ENCODE data around the gene KHK.

GRCh38 chr2:27080603-27080936 is 6.0 kb upstream of the KHK start:
- no peak for TF ChIP-seq EZH2 (IDR thresholded peaks at IDR 0.05; ENCODE audit: insufficient read depth, poor library complexity, severe bottlenecking)
- no peak for TF ChIP-seq EZH2phosphoT487 (IDR thresholded peaks at IDR 0.05; ENCODE audit: insufficient read depth, low read depth)
